GM12892 (cell line): ENCODE results near the gene OBP2A.

ENCODE experiments used
- POLR2A ChIP-seq: IDR thresholded peaks from 2 replicates; pipeline ENCODE4 v1.6.1; 2011; ENCODE audit warnings: low read depth, low read length, control low read depth
- POLR2AphosphoS5 ChIP-seq: IDR thresholded peaks from 2 replicates; pipeline ENCODE4 v1.6.1; 2011; ENCODE audit warnings: low read depth, low read length, control low read depth
- TAF1 ChIP-seq: IDR thresholded peaks from 2 replicates; pipeline ENCODE4 v1.6.1; 2011; ENCODE audit warnings: low read depth, mild to moderate bottlenecking, control low read depth, low read length, borderline replicate concordance

- TF ChIP-seq POLR2A (no peak), POLR2AphosphoS5 (no peak), TAF1 (no peak)
Measured at GRCh38 chr9:135573124-135573523, 27.2 kb downstream of the OBP2A start.
